H9 (cell line): ENCODE measurements around the gene ELFN1. TPM values are rescaled to one million over a fixed set of nuclear protein-coding genes. Genes with fewer than 3 reads are reported as not detected.

Source experiments
- DNase-seq: peaks from one replicate; pipeline ENCODE4 v3.0.0-alpha.2; 2017
- H2AFZ ChIP-seq: one replicate; pipeline ENCODE4 v1.6.1; 2013; ENCODE audit warnings: mild to moderate bottlenecking, low read length, control low read depth, moderate library complexity
- H2AK5ac ChIP-seq: 2 replicates; pipeline ENCODE4 v1.6.1; 2013; ENCODE audit warnings: low read length, control low read depth, mixed read lengths; ENCODE audit not compliant: insufficient read length
- H2BK120ac ChIP-seq: one replicate; pipeline ENCODE4 v1.6.1; 2013; ENCODE audit warnings: low read depth, mild to moderate bottlenecking, low read length, control low read depth, inconsistent platforms; ENCODE audit not compliant: poor library complexity, severe bottlenecking
- H2BK12ac ChIP-seq: 2 replicates; pipeline ENCODE4 v1.6.1; 2013; ENCODE audit warnings: low read length, control low read depth, mixed read lengths, low read depth; ENCODE audit not compliant: insufficient read length
- H2BK15ac ChIP-seq: 2 replicates; pipeline ENCODE4 v1.6.1; 2013; ENCODE audit warnings: low read depth, low read length, control low read depth
- H2BK20ac ChIP-seq: one replicate; pipeline ENCODE4 v1.6.1; 2013; ENCODE audit warnings: low read depth, mild to moderate bottlenecking, low read length, control low read depth, inconsistent platforms; ENCODE audit not compliant: poor library complexity, severe bottlenecking
- H2BK5ac ChIP-seq: 2 replicates; pipeline ENCODE4 v1.6.1; 2013; ENCODE audit warnings: low read length, control low read depth, mixed read lengths; ENCODE audit not compliant: insufficient read length
- H3K14ac ChIP-seq: 2 replicates; pipeline ENCODE4 v1.6.1; 2013; ENCODE audit warnings: low read length, control low read depth; ENCODE audit not compliant: insufficient read depth
- H3K18ac ChIP-seq: 2 replicates; pipeline ENCODE4 v1.6.1; 2013; ENCODE audit warnings: low read depth, mild to moderate bottlenecking, mixed read lengths, low read length, control low read depth; ENCODE audit not compliant: insufficient read length
- H3K23ac ChIP-seq: 2 replicates; pipeline ENCODE4 v1.6.1; 2013; ENCODE audit warnings: low read length, control low read depth, mixed read lengths, low read depth; ENCODE audit not compliant: insufficient read length
- H3K23me2 ChIP-seq: 2 replicates; pipeline ENCODE4 v1.6.1; 2013; ENCODE audit warnings: low read depth, mild to moderate bottlenecking, mixed read lengths, low read length, control low read depth; ENCODE audit not compliant: insufficient read length, poor library complexity, severe bottlenecking
- H3K27ac ChIP-seq: 2 replicates; pipeline ENCODE4 v1.5.1; 2013; ENCODE audit warnings: low read length, control low read depth, mixed read lengths, low read depth; ENCODE audit not compliant: insufficient read length
- H3K27me3 ChIP-seq: 2 replicates; pipeline ENCODE4 v1.6.1; 2013; ENCODE audit warnings: low read length, control low read depth, inconsistent platforms; ENCODE audit not compliant: insufficient read depth
- H3K4ac ChIP-seq: 2 replicates; pipeline ENCODE4 v1.6.1; 2013; ENCODE audit warnings: low read depth, mild to moderate bottlenecking, control low read depth, inconsistent platforms, low read length, moderate library complexity
- H3K4me1 ChIP-seq: 2 replicates; pipeline ENCODE4 v1.6.1; 2013; ENCODE audit warnings: low read length, control low read depth, inconsistent platforms; ENCODE audit not compliant: insufficient read depth
- H3K4me2 ChIP-seq: 2 replicates; pipeline ENCODE4 v1.6.1; 2013; ENCODE audit warnings: low read length, control low read depth, mixed read lengths; ENCODE audit not compliant: insufficient read length, insufficient read depth
- H3K56ac ChIP-seq: 2 replicates; pipeline ENCODE4 v1.6.1; 2013; ENCODE audit warnings: low read depth, mild to moderate bottlenecking, mixed read lengths, low read length, control low read depth; ENCODE audit not compliant: insufficient read length
- H3K79me1 ChIP-seq: 2 replicates; pipeline ENCODE4 v1.6.1; 2013; ENCODE audit warnings: low read depth, mild to moderate bottlenecking, moderate library complexity, low read length, control low read depth, inconsistent platforms; ENCODE audit not compliant: insufficient read depth, poor library complexity, severe bottlenecking
- H3K79me2 ChIP-seq: 2 replicates; pipeline ENCODE4 v1.6.1; 2013; ENCODE audit warnings: low read length, control low read depth, inconsistent platforms; ENCODE audit not compliant: insufficient read depth
- H3K9ac ChIP-seq: 2 replicates; pipeline ENCODE4 v1.6.1; 2013; ENCODE audit warnings: low read length, control low read depth, mixed read lengths; ENCODE audit not compliant: insufficient read length; ENCODE audit errors: extremely low read depth
- H3K9me3 ChIP-seq: one replicate; pipeline ENCODE4 v1.6.1; 2013; ENCODE audit warnings: low read depth, low read length, inconsistent platforms; ENCODE audit not compliant: control insufficient read depth
- H3T11ph ChIP-seq: one replicate; pipeline ENCODE4 v1.6.1; 2013; ENCODE audit warnings: mild to moderate bottlenecking, low read length, control low read depth, inconsistent platforms
- H4K20me1 ChIP-seq: one replicate; pipeline ENCODE4 v1.6.1; 2013; ENCODE audit not compliant: control insufficient read depth, insufficient read length, insufficient read depth
- H4K5ac ChIP-seq: 2 replicates; pipeline ENCODE4 v1.6.1; 2013; ENCODE audit warnings: low read depth, mild to moderate bottlenecking, mixed read lengths, low read length, control low read depth; ENCODE audit not compliant: insufficient read length
- H4K8ac ChIP-seq: replicated peaks from 2 replicates; pipeline ENCODE4 v1.6.1; 2013; ENCODE audit warnings: low read length, control low read depth, mixed read lengths, low read depth; ENCODE audit not compliant: insufficient read length
- H4K91ac ChIP-seq: 2 replicates; pipeline ENCODE4 v1.6.1; 2013; ENCODE audit warnings: low read depth, mild to moderate bottlenecking, moderate library complexity, mixed read lengths, low read length, control low read depth; ENCODE audit not compliant: insufficient read length
- H3K27ac Mint-ChIP-seq, 3 experiments: 2 replicates in 2 of 3; 3 replicates in 1 of 3; pipeline ENCODE4 v1.8.0; 2020 to 2021; ENCODE audit warnings: mixed read lengths in 3 of 3, mild to moderate bottlenecking in 1 of 3, moderate library complexity in 1 of 3
- H3K27me3 Mint-ChIP-seq: 2 replicates; pipeline ENCODE4 v1.8.0; 2021; ENCODE audit warnings: low read depth, mild to moderate bottlenecking, moderate library complexity, mixed read lengths
- H3K36me3 Mint-ChIP-seq, 3 experiments: 2 replicates in 2 of 3; 3 replicates in 1 of 3; pipeline ENCODE4 v1.8.0; 2020 to 2021; ENCODE audit warnings: low read depth in 3 of 3, mixed read lengths in 3 of 3; ENCODE audit not compliant: insufficient read depth in 1 of 3
- H3K4me1 Mint-ChIP-seq, 2 experiments: 2 replicates each; pipeline ENCODE4 v1.8.0; 2020; ENCODE audit warnings: mixed read lengths in 2 of 2
- H3K4me3 Mint-ChIP-seq, 2 experiments: 2 replicates in 1 of 2; 3 replicates in 1 of 2; pipeline ENCODE4 v1.8.0; 2020 to 2021; ENCODE audit warnings: mild to moderate bottlenecking in 2 of 2, mixed read lengths in 2 of 2, moderate library complexity in 1 of 2
- H3K9me3 Mint-ChIP-seq, 2 experiments: 2 replicates in 1 of 2; 3 replicates in 1 of 2; pipeline ENCODE4 v1.8.0; 2020; ENCODE audit warnings: mild to moderate bottlenecking in 2 of 2, mixed read lengths in 2 of 2, moderate library complexity in 1 of 2
- CTCF ChIP-seq: fragments of 200-600 bp; sonication (generic); conservative IDR thresholded peaks from 3 replicates; pipeline ENCODE4 v1.8.0; 2021; ENCODE audit warnings: antibody characterized with exemption, mild to moderate bottlenecking
- WGBS: extraction: QIAGEN DNeasy Blood & Tissue Kit; methylation state at CpG from one replicate; pipeline ENCODE4 v1.1.7; 2013; ENCODE audit warnings: missing lambda C conversion rate, low lambda C conversion rate, mixed read lengths; ENCODE audit not compliant: insufficient read length; ENCODE audit errors: extremely low coverage; 5-methylcytosine and 5-hydroxymethylcytosine counted together
- total RNA-seq: library from RNA; stranded (reverse); gene quantifications from 2 replicates; pipeline ENCODE4 v1.2.1, GENCODE V29; 2021

ELFN1 gene
- total RNA-seq, 1 experiment from 2014 or later, result 3.7 TPM

GRCh38 chr7:1769286-1770200 lies 99.5 kb downstream of the ELFN1 start:
- no peak overlapping the region for H3K14ac ChIP-seq
- no peaks in the 10 kb centered on the region for H3K36me3 Mint-ChIP-seq
- H3T11ph ChIP-seq, result no peak overlapping the region
- no peak overlapping the region for H2BK12ac ChIP-seq
- H3K9ac ChIP-seq, result no peak overlapping the region
- H3K9me3 Mint-ChIP-seq, result no peaks in the 10 kb centered on the region; a peak in 1 of 5 replicates
- H3K9me3 ChIP-seq, result no peaks in the 10 kb centered on the region
- H3K79me1 ChIP-seq, result no peaks in the 10 kb centered on the region
- peaks cover 2 to 3% of the 10 kb centered on the region in 2 experiments; a peak in 3 of 4 replicates for H3K4me1 Mint-ChIP-seq
- H4K5ac ChIP-seq, result no peak overlapping the region
- no peak overlapping the region for H3K23ac ChIP-seq
- no peak overlapping the region for H4K91ac ChIP-seq
- H2BK15ac ChIP-seq, result no peak overlapping the region
- no peak overlapping the region for H3K4me2 ChIP-seq
- TF ChIP-seq CTCF, result no peak
- H4K20me1 ChIP-seq, result no peaks in the 10 kb centered on the region
- H3K27me3 Mint-ChIP-seq, result peaks cover 8% of the 10 kb centered on the region
- no peak overlapping the region for H2BK5ac ChIP-seq
- no peak overlapping the region for H3K27ac ChIP-seq
- H2AFZ ChIP-seq, result no peak overlapping the region
- no CpG with 5 or more reads among the region's 54 CpGs for WGBS
- H3K4me1 ChIP-seq, result no peaks in the 10 kb centered on the region
- H3K27me3 ChIP-seq, result no peaks in the 10 kb centered on the region
- no peak overlapping the region for H3K4ac ChIP-seq
- H2BK120ac ChIP-seq, result no peak overlapping the region
- H3K23me2 ChIP-seq, result no peaks in the 10 kb centered on the region
- H3K27ac Mint-ChIP-seq, result no peak overlapping the region; a peak in 1 of 7 replicates
- H4K8ac ChIP-seq, result no peak overlapping the region
- no peak overlapping the region for H3K18ac ChIP-seq
- H2AK5ac ChIP-seq, result no peak overlapping the region
- H3K4me3 Mint-ChIP-seq, result no peak overlapping the region
- H3K56ac ChIP-seq, result no peak overlapping the region
- DNase-seq, result no peak
- H3K79me2 ChIP-seq, result no peaks in the 10 kb centered on the region
- H2BK20ac ChIP-seq, result no peak overlapping the region
